GM18508 (cell line): ENCODE measurements around the gene CTNNAL1.
"Not testable (repeated sequence)": the region's sequence is repeated elsewhere in the genome, so short reads cannot be mapped to it uniquely, and the experiment has no call there.

Experiments
- ATAC-seq: cut with Tn5 transposase; IDR thresholded peaks from one replicate; pipeline ENCODE4 v1.9.1; 2021; ENCODE audit warnings: moderate number of reproducible peaks; ENCODE audit not compliant: insufficient read depth, unreplicated experiment

CTNNAL1 gene

GRCh38 chr9:109012876-109013678 lies at the start of gene CTNNAL1:
TSS of gene CTNNAL1 (minus strand) at chr9:109013499. CDS start at chr9:109013442, 57 bp downstream.
- no peak for ATAC-seq

DNA sequence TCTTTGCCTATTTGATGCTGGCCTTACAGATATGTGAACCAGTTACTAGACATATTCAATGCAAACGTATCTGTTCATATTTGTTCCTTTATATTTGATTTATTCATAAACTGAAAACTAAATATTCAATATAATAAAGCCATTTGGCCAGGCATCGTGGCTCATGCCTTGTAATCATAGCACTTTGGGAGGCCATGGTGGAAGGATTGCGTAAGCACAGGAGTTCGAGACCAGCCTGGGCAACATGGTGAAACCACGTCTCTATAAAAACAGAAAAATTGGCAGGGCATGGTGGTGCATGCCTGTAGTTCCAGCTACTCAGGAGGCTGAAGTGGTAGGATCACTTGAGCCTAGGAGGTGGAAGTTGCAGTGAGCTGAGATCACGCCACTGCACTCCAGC lies 49.2 kb upstream of the CTNNAL1 start:
- no peak for ATAC-seq

GRCh38 chr9:109060191-109060590 lies 46.9 kb upstream of the CTNNAL1 start:
- ATAC-seq: no peak

DNA sequence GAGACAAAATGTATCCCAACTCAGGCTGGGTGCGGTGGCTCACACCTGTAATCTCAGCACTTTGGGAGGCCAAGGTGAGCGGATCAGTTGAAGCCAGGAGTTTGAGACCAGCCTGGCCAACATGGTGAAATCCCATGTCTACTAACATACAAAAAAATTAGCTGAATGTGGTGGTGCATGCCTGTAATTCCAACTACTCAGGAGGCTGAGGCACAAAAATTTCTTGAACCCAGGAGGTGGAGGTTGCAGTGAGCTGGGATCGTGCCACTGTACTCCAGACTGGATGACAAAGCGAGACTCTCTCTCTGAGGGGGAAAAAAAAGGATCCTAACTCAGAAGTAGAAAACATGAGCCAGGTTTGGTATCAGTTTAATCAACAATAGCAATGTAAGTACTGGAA lies 39.8 kb upstream of the CTNNAL1 start:
- ATAC-seq: not testable (repeated sequence)

DNA sequence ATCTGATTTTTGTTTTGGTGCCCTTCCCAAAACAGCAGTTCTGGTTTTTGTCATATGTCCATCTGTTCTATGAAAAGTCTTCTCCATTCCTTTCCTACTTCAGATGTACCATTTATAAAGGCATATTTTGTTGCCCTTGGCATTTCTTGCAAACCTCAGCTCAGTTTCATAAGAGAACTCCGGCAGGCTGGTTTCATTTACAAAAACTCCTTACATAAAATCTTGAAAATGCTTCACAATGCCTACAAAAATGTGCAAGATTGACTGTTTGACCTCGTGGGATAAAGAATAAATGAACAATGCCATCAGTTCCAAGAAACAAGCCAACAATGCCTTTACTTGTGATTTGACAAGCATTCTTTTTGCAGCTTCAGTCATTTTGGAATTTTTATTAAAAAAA lies 39.1 kb upstream of the CTNNAL1 start:
- ATAC-seq: no peak

- ATAC-seq: no peak
These were observed 38.4 kb upstream of the CTNNAL1 start for GRCh38 chr9:109051733-109052132.

DNA sequence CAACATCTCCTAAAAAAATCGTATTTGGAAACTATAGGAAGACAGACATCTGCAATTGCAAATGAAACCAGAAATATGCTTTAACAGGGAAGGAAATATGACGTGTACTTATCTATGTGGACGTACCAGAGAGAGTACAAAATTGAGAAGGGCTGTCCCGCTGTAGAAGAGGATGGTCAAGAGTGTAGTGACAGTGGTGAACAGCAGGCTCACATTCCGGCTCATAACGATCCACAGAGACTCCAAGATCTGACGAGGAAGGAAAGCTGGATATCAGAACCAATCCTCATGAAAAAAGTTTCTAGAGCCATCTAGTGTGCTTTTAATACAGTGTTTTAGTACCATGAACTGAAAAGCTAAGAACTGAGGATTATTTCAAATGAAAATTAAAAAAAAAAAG lies 37.1 kb upstream of the CTNNAL1 start:
- ATAC-seq: no peak

DNA sequence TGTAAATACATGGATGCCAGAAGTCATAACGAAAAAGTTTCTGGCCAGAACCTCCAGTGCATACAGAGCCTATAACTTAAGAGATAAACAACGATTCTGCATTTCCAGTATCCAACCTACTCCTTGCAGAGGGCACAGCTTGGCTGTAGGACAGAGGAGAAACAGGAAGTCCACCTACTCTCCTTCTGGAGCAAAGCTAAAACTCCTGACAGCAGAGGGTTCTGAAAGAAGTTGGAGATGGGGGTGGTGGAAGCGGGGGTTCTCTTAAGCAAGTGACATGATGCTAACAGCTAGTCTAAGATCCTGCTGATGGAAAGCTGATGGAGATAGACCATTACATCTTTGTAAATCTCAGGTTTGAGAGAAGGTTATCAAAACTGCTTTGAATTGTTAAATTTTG lies 35.5 kb upstream of the CTNNAL1 start:
- ATAC-seq: no peak

DNA sequence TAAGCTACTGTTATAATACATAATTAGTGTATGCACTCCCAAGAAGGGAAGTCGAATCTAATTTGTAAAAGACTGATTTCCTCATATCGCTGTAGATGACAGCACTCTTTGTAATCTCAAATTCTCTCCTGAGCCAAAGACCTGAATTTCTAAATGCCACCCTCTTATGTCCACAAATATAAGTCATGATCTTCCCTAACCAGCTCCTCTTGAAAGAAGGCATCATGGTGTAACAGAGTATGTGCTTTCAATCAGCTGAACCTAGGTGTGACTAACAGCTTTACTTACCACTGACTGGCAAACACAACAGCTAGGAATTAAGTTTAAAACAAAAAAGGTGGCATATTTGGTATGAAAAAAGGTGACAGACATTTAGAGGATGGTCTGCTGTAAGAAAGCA lies 34.0 kb upstream of the CTNNAL1 start:
- ATAC-seq: no peak

- ATAC-seq: no peak
These were observed 33.0 kb upstream of the CTNNAL1 start for GRCh38 chr9:109046346-109046745.

GRCh38 chr9:109043578-109043977 lies 30.3 kb upstream of the CTNNAL1 start:
- ATAC-seq: no peak

GRCh38 chr9:109040571-109040970 lies 27.3 kb upstream of the CTNNAL1 start:
- no peak for ATAC-seq

GRCh38 chr9:109039539-109039938 lies 26.2 kb upstream of the CTNNAL1 start:
- no peak for ATAC-seq

DNA sequence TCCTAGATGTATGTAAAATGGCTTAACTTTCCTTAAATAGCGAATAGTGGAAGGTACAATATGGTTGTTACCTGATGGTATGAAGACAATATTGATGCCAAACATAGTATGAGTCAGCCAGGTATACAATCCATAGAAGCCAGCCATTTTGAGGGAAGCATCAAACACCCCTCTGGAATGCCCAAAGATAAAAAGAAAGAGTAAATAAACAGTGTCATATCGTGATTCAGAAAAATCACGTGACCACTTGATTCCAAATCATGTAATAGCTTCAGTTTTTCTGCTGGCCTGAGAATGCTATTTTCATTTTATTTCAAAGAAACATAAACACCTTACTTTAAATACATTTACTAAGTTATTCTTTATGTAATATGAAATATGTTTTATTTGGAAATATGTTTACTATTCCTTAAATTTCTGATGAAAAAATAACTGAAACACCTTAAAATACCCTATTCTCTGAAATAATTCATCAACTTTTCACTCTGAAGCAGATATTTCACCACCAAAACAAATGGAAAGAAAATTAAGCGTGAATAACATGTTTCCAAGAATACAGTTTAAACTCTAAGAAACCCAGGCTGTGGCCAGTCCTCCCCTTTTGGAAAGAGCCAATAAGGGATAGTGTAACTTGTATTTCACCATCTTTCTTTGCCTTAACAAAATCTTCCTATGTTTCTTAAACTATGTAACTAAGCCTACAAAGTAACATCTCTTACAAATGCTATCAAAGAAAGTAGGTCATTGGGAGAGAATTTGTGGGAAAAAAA lies 24.8 kb upstream of the CTNNAL1 start:
- ATAC-seq: no peak

- ATAC-seq: no peak
These were observed 23.7 kb upstream of the CTNNAL1 start for GRCh38 chr9:109036744-109037680.

DNA sequence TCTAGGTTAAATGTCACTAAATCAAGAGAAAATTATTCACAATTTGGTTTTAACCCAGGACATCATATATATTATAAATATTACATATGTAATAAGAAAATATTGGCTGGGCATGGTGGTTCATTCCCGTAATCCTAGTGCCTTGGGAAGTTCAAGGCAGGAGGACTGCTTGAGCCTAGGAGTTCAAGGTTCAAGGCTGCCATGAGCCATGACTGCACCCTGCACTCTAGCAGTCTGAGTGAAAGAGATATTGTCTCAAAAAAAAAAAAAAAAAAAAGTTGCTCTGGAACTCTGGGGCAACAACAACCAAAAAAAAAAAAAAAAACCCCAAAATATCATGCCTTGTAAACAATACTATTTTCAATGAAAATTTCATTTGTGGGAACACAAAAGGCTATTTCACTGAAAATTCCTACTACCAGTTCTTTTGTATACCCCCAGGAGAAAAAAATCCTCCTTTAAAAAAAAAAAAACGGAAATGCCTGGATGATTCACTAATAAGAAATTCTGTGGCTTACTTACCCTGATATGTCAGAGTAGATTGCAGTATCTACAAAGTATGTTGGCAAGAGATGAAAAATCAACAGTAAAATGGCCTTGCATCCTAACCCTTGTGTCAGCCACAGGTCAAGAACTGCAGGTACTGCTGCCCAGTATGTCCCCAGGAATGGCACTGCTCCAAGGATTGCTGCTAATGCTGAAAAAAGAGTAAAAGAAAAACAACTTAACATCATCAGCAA lies 22.6 kb upstream of the CTNNAL1 start:
- ATAC-seq: no peak

DNA sequence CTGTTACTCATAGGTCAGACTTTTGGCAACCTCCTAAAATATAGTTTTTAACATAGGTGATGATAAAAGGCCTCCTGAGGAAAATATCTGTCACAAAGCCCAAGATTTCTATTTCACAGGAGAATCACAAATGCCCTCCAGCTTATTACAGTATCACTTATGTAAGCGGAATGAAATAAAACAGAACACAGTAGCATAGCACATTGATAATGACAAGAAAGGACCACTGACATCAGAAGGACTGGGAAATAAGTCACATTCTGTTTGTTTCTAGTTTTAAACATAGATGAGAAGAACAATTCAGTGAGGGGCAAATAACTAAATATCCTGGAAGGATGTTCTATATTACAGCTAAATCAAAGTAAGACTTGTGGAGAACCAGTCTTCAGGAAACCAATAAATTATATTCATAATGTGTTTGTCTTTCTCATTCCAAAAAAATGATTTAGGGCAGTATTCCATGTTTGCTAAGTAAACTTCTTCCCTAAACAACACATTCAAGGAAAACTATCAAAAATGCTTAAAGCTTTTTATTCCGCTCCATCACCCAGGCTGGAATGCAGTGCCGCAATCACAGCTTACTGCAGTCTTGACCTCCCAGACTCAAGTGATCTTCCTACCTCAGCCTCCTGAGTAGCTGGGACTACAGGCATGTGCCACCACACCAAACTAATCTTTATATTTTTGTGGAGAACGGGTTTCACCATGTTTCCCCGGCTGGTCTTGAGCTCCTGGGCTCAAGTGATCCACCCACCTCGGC lies 20.8 kb upstream of the CTNNAL1 start:
- no peak for ATAC-seq

GRCh38 chr9:109031241-109031640 lies 17.9 kb upstream of the CTNNAL1 start:
- ATAC-seq: no peak

- ATAC-seq: no peak
These were observed 17.1 kb upstream of the CTNNAL1 start for GRCh38 chr9:109030426-109030825.
